ENCODE data around the gene LHPP. TPM values are rescaled to one million over a fixed set of nuclear protein-coding genes. Genes with fewer than 3 reads are reported as not detected.

Gene LHPP
- total and polyA plus RNA-seq, 2 experiments from 2014 or later: 19.1 to 40.6 TPM

DNA sequence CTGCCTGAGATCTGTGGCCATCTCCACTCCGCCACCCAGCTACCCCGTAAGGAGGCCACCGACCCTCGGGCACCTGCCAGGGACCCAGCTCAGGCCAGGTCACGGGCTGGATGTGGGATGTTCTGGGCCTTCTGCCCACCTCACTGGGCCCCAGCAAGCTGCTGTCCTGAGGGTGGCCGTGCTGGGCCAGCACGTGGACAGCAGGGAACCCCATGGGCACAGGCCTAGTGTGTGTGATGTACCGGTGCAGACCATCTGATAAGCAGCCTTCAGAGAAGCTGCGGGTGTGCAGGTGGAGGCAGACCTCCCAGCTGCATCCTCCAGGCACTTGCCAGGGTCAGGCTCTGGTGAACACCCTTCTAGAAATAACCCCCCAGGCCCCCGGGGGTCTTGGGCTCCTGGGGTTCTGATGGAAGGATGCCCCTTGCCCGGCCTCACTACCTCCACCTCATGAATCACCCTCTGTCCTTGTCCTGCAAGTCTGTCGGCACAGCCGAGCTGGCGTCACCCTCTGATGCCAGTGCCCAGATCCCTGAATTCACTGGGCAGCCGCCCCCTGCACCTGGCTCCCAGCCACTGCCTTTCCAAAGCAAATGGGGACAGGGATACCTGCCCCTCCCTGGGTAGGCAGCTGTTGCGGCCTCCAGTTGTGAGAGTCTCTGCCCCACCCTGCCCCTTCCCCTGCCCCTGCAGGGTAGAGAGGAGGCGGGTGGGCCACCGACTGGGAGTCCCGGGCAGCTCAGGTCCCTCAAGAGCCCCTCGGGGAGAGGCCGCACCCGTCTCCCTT lies 142.8 kb downstream of the LHPP start:
- Histone ChIP-seq H3K27me3 (no peaks in the 10 kb centered on the region), H3K4me3 (no peak overlapping the region), H3K9me3 (ENCODE audit: low read depth) (no peaks in the 10 kb centered on the region), H3K36me3 (no peaks in the 10 kb centered on the region), H3K4me1 (ENCODE audit: low read depth) (no peaks in the 10 kb centered on the region), H3K27ac (no peak overlapping the region)
- TF ChIP-seq CTCF (IDR thresholded peaks at IDR 0.05; ENCODE audit: low read depth, low read length): no peak
- no peak for DNase-seq (ENCODE audit: low read depth in 1 of 2, low spot score in 1 of 2)

GRCh38 chr10:124605001-124605370 lies 143.4 kb downstream of the LHPP start:
- no peak overlapping the region for H3K27ac ChIP-seq
- no peak for TF ChIP-seq CTCF (IDR thresholded peaks at IDR 0.05; ENCODE audit: low read depth, low read length)
- H3K27me3 ChIP-seq: no peaks in the 10 kb centered on the region
- no peaks in the 10 kb centered on the region for H3K36me3 ChIP-seq
- no peaks in the 10 kb centered on the region for H3K9me3 ChIP-seq (ENCODE audit: low read depth)
- DNase-seq (ENCODE audit: low read depth in 1 of 2, low spot score in 1 of 2): no peak
- H3K4me1 ChIP-seq (ENCODE audit: low read depth): no peaks in the 10 kb centered on the region
- no peak overlapping the region for H3K4me3 ChIP-seq

DNA sequence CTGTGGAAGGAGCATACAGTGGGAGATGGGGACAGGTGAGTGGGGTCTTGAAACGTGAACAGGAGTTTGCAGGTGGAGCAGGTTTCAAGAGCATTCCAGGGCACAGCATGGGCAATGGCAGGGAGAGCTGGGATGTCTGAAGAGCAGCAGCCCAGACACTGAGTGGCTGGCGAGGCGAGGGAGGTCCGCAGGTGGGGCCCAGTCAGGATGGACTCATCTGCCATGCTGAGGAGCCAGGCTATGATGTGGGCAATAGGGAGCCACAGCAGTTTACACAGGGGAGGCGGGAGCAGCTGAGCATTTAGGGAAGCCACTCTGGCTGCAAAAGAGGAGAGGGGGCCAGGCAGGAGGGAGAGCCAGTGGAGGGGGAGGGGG lies 143.8 kb downstream of the LHPP start:
- Histone ChIP-seq H3K36me3 (no peaks in the 10 kb centered on the region), H3K4me3 (no peak overlapping the region), H3K27me3 (no peaks in the 10 kb centered on the region), H3K4me1 (ENCODE audit: low read depth) (no peaks in the 10 kb centered on the region), H3K27ac (no peak overlapping the region), H3K9me3 (ENCODE audit: low read depth) (no peaks in the 10 kb centered on the region)
- no peak for TF ChIP-seq CTCF (IDR thresholded peaks at IDR 0.05; ENCODE audit: low read depth, low read length)
- DNase-seq (ENCODE audit: low read depth in 1 of 2, low spot score in 1 of 2): no peak

DNA sequence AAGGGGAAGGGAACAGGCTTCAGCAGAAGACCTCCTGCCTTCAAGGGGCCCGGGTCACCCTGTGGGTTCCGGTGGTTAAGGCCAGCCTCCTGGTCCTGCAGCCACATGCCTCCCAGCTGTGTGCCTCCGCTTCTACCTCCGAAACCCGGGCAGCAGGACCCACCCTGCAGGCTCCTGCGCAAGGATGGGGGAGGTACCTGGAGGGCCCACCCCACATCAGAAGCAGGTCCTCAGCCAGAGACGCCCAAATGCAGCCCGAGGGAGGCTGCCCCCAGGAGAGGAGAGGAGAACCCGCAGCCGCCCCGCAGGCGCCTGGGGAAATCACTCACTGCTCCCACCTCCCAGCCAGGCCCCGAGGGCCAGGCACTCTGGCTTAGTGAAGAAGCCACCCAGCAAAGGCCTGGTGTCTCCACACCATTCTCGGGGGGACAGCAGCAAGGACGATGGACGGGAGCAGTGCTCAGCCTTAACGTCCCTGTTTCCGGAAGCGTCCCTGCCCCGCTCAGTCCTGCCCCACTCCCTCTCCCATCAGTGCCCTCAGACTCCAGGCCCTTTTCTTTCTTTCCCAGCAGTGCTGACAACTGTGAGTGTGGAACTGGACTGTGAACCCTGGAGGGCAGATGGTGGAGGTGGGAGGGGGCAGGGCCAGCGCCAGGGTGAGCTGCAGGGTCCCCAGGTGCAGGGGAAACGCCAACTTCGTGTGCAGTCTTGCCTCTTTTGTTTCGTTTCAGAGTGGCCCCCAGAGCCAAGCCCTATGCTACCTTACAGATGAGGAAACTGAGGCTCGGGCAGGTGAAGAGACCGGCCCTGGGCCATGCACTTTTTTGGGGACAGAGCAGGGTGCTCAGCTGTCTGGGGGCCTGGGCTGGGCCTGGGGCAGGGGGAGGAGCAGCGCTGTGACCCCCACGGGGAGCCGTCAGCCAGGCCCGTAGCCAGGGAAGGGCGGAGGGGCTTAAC lies 144.5 kb downstream of the LHPP start:
- Histone ChIP-seq H3K27me3 (no peaks in the 10 kb centered on the region), H3K27ac (no peak overlapping the region), H3K36me3 (no peaks in the 10 kb centered on the region), H3K4me3 (no peak overlapping the region), H3K4me1 (ENCODE audit: low read depth) (no peaks in the 10 kb centered on the region), H3K9me3 (ENCODE audit: low read depth) (no peaks in the 10 kb centered on the region)
- DNase-seq (ENCODE audit: low read depth in 1 of 2, low spot score in 1 of 2): no peak
- TF ChIP-seq CTCF (IDR thresholded peaks at IDR 0.05; ENCODE audit: low read depth, low read length): no peak

DNA sequence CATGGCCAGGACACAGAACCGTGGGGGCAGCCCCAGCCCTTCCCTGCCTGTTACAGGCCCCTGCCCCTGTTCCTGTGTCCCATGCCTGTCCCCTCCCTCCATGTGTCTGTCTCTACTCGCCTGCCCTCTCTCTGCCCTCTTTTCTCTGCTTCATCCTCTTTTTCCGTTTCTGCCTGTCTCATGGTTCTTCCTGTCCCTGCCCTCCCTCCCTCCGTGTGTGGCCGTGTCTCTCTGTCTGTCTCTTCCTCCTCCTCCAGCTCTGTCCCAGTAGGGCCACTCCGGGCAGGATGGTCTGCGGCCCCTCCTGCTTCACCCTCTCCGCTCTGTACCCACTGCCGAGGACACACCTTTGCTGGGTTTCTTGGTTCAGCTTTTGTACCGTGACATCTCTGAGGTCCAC lies 145.2 kb downstream of the LHPP start:
- H3K27ac ChIP-seq: no peak overlapping the region
- no peak overlapping the region for H3K4me3 ChIP-seq
- DNase-seq (ENCODE audit: low read depth in 1 of 2, low spot score in 1 of 2): no peak
- H3K9me3 ChIP-seq (ENCODE audit: low read depth): no peaks in the 10 kb centered on the region
- no peaks in the 10 kb centered on the region for H3K36me3 ChIP-seq
- TF ChIP-seq CTCF (IDR thresholded peaks at IDR 0.05; ENCODE audit: low read depth, low read length): no peak
- no peaks in the 10 kb centered on the region for H3K27me3 ChIP-seq
- H3K4me1 ChIP-seq (ENCODE audit: low read depth): no peaks in the 10 kb centered on the region
